HG03060 (cell line): Measurements from ENCODE around the gene UNC13C.

ENCODE experiments used
- ATAC-seq: cut with Tn5 transposase; IDR thresholded peaks from one replicate; pipeline ENCODE4 v1.9.1; 2021; ENCODE audit warnings: low read depth, moderate number of reproducible peaks; ENCODE audit not compliant: unreplicated experiment

Gene UNC13C

DNA sequence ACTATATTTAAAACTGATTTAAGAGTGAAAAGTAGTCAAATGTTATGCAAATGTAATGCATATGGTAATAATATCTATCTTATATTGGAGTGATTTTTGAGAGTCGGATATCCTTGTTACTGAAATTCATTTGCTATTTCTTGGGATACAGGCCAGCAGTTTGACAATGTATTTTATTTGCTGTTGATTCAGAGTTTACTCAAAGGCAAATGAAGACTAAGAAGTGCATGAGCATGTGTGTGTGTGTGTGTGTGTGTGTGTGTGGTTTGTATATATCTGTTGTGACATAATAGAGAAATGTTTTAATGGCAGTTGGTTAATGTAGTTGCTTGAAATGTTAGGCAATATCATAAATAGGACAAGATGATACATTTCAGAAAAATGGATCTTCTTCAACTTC lies 39.0 kb downstream of the UNC13C start:
- no peak for ATAC-seq

DNA sequence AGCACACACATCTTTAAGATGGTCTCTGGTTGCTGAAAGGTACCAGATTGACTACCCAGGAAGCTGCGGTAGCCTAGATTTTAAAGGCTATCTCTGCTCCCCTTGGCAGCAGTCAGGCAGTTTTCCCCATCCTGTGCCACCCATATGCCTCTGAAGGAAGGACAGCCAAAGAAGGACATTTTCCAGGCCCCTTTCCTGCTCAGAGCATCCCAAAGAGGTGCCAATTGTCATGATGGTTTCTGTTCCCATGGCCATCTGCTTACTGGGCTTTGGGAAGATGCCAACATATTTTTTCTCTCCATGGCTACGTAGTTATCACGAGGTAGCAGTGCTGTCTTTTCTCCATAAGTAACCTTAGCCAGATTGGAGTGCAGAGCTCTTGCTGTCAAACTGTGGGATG lies 39.7 kb downstream of the UNC13C start:
- ATAC-seq = no peak

DNA sequence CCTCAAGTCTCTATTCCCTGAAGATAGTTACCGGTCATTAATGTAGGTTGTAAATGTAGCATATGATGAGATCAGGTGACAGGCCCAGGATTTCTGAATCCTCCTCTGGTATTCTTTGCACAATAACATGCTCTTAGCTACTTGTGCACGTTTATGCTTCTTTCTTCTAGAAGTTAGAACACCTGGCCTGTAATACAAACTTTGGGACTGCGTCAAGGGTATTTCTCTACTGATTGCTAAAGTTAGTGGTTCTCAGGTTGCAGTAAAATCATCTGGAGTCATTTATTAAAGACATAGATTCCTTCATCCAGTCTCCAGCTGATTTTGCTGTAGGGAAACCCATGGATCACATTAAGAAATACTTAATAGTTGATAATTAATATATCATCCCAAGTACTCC lies 48.0 kb downstream of the UNC13C start:
- no peak for ATAC-seq

DNA sequence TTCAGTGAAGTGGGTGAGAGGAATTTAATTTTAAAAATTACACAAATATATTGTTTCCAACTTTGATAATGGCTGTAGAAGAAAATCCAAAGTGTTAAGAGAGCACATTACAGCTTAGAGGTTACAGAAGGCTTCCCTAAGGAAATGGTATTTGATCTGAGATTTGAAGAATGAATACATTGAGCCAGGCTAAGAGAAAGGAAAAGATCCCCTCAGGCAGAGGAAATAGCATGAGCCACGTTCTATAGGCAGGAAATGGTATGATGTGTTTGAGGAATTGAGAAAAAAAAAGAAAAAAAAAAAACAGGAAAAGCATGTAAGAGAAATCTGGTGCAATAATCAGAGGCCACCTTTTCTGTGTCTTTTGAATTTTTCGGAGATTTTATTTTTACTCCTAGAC lies 48.6 kb downstream of the UNC13C start:
- ATAC-seq = no peak

DNA sequence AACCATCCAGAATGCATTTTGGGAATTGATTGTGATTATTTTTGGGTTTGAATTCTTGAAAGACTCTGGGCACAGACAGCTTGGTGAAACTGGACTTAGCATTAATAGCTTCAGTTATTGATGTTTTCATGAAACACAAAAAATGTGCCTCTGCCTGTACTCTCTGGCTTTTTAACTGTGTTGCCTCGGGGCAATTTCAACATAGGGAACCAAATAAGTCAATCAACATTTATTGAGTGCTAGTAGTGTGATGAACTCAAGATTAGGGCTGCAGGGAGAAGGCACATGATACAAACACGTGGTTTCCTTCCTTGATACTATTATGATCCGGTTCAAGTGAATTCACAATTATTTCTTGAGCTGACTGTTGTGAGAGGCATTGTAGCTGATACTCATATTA lies 50.8 kb downstream of the UNC13C start:
- no peak for ATAC-seq

DNA sequence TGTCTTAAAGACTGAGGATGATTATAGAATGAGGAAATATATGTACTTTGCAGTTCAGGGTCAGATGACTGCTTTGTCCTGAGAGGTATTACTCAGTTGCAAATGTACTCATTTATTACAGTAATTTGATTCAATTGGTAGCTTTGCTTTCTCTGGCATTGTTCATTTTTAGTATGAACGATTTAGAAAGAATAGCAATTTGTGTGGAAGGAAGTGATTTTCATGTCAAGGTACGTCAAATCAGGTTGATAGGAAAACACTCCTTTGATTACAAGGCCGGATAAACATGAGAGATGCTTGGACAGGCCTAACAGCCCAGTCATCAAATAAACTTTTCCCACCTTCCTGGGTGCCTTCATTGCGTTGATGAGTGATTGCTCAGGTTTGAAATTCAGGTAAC lies 53.8 kb downstream of the UNC13C start:
- no peak for ATAC-seq

DNA sequence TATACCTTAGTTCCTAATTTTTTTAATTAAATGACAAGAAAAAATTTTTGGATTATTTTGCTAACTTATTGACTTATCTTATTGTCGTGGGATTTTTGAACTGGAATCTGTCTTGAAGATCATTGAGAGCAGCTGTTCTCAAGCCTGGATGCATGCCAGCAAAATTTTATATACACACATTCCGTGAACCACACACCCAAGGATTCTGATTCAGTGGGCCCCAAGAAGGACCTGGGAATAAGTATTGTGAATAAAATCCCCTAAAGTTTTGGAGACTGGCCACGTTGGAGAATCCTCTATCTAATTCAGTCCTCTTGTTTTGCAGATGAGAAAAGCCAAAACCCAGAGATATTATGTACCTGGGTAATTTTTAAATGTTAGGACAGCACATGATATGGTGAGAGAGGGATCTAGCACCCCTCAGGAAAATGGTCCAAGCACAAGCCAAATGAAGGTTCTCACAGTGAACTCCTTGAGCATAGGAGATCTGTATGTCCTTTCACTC lies 55.2 kb downstream of the UNC13C start:
- ATAC-seq = no peak

DNA sequence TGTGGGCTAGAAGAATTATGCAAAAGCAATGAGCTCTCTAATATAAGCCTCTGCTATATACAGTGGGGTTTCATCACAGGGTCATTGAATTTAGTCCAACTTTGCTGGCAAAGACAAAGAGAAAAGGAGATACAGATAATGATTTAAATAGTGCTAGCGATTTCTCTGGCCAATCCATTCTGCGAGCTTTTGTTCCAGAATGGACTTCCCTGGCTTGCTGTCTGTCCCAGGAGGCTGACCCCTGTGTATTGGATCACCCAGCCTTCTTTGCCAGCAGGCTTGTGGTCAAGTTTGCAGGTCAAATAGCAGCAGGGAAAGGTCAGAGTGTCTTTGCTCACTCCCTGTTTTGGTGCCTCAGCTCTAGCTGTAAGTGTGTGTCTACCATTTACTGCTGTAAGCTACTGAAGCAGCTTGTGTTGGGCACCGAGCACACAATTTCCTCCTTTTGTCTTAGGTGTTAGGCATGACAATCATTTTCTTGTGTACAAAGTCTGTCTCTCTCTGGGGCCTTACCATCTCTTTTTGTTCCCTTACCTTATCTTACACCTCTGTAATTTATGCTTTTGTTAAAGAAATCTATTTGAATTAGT lies 55.7 kb downstream of the UNC13C start:
- no peak for ATAC-seq

DNA sequence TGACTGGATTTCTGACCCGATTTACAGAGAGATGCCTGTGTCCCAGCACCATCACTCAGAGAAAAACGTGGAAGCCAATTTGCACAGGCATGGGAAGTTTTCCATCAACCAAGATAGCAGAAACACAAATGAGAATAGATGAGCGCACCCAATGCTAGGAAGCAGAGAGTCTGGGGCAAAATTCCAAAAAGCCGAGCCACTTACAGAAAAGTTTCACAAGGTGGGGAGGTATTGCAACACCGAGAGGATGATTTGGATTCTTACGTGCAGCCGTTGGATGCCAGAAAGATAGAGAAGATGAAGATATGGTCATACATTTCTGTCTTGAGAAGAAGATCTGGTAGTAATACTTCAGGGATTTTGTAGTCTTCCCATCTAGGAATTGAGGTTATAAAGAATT lies 57.4 kb downstream of the UNC13C start:
- no peak for ATAC-seq

DNA sequence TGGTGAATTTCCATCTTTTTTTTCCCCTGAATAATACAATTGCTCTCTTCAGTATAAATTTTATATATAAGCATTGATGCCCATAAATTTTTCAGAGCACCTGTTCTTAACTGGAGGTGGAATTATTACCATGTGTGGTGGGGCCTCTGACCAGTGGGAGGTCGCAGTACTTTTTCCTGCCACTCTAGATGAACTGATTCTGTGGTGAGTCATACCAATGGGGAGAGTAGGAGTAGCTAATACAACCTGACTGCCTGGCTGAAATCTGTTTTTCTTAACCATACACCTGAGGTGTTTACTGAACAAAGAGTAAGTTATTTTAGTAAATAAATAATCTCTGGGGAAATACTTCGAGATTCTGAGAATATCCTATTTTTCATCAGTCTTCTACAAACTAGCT lies 67.2 kb downstream of the UNC13C start:
- ATAC-seq = no peak

DNA sequence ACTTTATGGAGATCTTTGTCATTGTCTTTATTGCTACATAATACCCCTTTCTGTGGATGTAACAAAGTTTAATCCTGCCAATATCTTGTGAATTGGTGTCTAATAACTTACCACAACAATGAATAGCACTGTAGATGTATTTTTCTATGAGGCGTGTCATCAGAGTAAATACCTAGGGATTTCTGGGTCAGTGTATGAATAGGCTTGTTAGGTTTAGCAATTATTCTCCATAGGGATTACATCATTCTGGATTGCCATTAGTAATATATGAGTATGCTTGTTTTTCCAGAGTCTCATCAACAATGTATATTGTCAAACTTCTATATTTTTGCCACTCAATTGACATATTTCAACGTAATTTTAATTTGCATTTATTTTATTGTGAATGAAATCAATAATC lies 67.9 kb downstream of the UNC13C start:
- ATAC-seq = no peak

DNA sequence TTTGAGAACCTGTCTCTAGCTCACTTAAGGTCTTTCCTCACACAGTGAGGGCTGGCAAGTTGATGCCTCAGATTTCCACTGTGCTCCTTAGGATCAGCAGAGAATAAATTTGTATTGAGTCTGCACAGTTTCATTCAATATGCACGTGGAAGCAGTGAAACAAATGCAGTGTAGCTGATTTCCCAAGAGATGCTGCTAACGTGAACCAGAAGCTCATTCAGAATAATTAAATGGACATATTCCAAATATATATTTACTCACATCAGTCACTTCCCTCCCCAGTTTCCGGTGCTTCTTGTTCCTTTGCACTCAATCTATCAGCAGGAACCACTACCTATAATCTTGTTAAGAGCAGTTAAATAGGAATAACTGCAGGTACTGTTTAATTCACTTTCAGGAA lies 86.1 kb downstream of the UNC13C start:
- ATAC-seq = no peak

DNA sequence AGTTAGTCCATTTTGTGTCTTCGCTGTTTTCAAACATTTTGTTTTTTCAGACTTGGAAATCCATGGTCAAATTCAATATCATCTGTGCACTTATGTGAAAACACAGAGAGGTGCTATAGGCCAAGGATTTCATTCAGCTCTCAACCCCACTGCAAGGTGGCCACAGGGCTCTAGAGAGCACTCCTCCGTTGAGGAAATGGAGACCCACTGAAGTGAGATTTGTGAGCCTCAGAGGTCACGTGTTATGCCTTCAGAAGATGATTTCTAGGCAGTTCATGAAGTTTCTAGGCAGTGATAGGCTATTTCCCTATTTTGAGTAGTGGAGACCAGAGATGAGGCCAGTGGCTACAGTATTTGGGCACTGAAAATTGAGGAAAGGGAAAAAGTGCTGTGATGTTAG lies 88.2 kb downstream of the UNC13C start:
- ATAC-seq = no peak

DNA sequence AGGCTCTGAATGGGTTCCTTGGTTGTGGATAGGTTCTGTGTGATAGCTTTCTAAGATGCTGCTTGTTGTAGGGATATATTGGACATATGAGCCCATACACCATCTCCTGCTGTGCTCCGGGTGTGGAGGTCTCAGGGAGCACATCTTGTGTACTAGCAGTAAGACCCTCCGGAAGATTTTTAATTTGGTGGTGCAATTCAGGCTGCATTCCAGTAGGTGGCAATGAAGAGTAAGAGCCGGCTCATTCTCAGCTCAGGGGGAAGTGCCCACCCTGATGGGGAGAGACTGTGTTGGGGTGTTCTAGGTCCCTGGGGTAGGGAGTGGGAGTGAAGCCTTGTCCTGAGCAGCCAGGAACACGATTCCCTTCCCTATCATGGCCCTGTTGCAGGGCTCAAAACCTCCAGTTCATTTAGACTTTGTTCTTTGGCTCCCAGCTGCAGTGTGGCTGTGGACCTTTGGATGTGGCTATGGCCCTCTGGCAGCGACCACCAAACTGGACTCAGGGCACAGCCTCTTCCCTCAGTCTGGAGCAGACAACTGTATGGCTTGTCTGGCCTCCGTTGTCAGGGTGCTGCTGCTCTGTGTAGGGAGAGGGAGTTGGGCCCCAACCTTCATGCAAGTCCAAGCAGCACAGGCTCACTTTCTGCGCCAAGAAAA lies 104.7 kb downstream of the UNC13C start:
- ATAC-seq = no peak

DNA sequence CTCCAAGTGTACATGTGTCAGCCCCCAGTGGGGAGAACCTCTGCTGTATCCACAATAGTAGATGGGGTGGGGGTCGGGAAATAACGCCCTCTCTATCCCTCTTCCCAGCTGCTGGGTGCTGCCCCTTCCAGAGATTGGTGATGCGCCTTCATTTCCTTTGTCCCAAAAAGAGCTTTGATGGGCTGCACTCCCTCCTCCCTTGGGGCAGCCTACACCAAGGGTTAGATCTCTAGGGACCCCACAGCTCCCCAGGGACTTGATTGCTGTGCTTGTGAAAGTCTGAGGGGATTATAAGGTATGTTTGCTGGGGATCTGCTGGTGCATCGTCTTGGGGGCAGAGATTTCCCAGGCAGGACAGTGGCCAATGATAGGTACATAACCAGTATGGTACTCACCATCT lies 105.3 kb downstream of the UNC13C start:
- no peak for ATAC-seq

DNA sequence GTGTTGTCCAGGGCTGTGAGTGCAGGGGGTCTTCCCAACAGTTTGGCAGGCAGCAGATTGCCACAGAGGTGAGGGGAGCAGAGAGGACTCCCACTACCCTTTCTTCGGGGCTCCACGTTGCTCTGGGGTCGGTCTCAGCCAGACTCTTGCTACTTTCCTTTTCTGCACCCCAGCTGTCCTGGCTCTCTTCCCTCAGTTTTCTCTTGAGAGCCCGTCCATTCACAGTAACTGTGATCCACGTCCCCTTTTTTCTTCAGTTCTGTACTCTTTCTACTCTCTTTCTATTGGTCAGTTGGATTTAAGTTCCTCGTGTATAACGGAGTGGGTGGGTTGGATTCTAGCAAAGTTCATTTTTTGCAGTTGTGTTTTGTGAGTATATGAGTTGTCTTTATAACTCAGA lies 105.8 kb downstream of the UNC13C start:
- ATAC-seq = no peak

DNA sequence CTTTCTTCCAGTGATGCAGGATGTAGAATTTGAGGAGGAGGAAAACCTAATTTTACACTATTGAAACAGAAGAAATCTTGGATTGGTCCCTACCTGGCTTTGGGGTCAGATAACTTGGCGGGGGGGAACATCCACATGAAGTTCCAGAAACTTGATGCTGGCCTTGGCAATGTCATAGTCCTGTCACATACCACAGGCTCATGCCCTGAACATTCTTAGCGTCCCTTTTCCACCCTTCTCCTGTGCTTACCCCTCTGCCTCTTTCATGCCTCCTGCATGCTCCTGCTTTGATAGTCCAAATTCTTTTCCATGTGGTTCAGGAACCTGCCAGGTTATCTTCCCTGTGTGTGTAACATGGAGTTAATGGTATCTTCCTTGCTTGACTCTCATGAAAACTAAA lies 110.6 kb downstream of the UNC13C start:
- no peak for ATAC-seq

DNA sequence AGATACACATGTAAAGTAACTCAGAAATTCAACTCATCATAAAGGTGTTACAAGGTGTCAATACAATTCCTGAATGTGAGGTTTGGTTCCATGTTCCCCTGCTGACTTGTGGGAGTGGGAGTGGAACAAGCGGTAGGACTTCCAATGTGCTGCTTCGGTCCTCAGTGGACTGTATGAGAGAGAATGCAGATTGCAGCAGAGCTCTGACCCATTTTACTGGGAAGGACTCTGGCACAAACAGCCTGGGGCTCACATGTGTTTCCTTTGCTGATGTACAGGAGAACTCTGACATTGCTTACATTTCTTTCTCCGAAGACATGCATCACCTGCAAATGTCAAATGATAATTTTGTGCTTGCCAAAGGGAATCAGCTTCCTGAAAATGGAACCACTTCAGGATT lies 111.5 kb downstream of the UNC13C start:
- no peak for ATAC-seq

DNA sequence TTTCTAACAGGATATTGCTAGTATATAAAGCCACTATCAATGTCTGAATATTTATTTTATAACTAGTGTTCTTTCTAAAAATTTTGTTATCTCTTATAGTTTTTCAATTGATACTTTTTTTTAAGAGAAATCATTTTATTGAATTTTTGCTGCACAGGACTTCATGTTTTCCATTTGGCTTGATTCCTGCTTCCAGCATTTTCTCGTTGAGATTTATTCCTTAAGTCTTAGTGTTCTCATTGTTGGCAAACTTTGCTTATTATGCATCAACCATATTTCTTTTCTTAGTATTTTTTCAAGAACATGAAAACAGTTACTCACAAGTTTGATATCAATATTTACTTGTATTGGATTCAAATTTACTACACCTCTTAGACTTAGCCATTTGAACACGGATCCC lies 113.4 kb downstream of the UNC13C start:
- ATAC-seq = no peak

DNA sequence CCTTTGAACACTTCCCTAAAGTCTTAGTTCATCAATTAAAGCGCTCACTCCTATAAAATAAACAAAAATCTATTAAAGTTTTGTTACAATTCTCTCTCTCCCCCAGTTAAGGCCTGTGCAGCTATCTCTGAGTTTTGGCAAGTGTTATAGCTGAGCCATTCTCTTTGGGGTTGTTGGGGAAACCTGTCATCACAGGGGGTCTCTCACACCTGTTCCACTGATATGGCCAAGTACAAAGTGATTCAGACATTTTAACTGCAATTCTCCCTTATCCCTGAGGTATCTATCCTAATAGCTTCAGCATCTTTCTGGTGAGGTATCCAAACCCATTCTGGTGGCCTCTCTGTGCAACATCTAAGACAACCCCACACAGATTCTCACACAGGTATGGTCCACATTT lies 116.4 kb downstream of the UNC13C start:
- no peak for ATAC-seq

DNA sequence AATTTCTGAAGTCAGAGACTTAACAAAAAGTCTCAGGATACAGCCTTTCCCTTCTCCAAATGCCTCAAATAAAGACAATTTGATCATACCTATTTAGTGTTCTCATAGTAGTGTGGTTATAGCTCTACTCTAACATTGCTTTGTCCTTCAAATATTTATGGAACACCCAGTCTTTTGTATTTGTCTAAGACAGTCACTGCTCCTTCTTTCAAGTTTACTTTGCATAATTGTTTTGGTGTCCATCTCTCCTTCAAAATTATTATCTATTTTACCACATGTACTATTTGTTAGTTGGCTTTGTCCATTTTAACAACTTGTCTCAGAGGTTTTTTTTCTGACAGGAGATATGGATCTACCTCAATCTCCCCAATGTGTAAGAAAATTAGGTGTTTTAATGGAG lies 118.8 kb downstream of the UNC13C start:
- no peak for ATAC-seq

DNA sequence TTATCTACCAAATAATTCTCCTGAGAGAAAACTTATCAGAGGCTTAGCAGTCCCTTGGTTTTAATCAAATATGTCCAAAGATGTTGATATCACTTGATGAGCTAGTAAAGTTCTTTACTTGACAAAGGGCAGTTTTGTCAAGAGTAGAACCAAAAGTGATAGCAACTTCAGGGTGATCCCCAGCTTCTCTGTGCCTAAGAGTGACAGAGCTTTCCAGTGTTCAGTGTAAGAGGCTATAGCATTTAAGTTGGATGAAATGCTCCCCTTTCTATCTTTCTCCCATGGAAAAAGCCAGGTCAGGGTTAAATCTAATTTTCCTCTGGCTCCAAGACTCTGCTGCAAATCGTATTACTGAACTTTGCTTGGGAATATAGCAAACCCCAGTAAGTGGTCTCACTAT lies 120.8 kb downstream of the UNC13C start:
- no peak for ATAC-seq
